ENCODE results near the gene TLR10.
A peak's percentile ranks its signal among the peaks of the same experiment; 100 is the strongest.

The TLR10 gene

DNA sequence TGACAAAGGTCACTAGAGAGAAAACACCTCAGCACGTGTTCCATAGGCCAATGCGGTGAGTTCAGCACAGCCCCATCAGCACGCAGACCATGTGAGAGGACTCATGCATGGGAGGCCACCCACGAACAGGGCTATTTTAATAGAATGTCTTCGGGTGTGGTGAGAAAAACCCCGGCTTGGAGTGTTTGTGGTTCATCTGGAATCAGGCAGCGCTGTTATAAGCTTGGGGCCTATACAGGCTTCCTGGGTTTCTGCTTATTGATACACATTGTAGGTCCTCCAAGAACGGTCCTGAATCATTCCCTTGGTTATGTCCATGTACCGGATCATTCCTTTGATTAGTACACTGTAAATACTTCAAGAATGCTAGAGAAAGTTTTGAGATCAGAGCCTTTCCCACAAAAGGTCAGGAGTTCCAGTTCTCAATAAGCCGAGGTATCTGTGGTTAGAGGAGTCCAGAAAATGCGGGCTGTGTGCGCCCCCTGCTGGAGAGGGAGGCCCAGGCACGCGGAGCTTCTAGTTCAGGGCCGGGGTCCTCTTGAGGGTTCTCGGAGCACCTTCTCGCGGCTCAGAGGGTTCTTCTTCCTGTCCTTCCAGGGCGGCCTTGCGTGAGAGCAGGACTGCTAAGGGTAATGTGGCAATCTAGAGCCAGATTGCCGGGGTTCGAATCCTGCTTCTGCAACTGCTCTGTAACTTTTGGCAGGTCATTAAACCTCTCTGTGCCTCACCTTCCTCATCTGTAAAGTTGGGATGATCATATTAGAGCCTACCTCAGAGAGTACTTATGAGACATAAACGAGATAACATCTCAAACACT lies 51.8 kb downstream of the TLR10 start:
- peak; percentile 70 for DNase-seq (ENCODE audit: low read depth)

- DNase-seq (ENCODE audit: low read depth), result no peak
These were observed 52.3 kb downstream of the TLR10 start for GRCh38 chr4:38730493-38730829.

GRCh38 chr4:38728631-38729141 lies 54.1 kb downstream of the TLR10 start:
- no peak for DNase-seq (ENCODE audit: low read depth)

DNA sequence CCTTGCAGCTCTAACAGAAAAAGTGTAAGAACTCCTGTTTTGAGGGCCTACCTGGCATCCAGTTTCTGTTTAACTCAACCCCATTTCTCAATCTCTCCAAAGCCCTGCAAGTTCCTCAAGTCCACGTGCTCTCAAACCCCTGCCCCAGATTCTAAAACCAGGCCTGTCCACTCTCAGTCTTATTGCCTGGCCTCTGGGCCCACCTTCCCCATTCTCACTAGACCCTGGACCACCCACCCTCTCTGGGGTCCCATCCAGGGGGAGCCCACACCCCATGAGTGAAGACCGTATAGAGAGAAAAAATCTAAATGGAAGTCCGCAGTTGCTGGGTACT lies 58.3 kb downstream of the TLR10 start:
- no peak for DNase-seq (ENCODE audit: low read depth)

DNA sequence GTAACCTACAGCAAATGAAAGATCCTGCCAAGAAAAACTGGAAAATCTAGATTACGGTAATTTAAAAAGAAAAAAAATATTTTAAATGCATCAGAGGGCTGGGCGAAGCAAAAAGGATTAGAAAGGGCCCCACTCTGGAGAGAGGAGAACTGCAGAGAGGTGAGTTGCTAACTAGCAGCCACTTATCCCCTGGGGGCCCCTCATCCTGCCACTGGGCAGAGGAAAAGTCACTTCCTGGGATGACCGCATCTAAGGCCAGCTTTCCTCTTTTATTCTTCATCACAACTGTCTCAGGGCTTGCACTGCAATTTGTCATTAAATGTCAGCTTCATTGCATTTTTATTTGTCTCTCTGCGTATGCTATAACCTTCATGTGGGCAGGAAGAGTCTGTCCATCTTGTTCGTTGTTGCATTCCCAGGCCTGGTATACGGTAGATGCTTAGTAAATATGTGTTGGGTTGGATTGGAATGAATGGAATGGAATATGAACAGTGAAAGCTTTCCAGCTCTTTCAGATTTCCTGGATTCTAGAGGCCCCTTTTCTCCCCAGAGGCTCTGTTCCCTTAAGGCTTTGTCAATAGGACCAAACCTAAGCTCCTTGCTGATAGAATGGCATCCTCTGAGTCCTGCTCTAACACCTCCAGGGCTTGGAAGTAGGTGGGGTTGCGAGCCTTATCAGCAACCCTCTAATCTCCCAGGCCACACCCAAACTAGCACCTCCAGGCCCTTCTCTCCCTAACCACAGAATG lies 58.9 kb downstream of the TLR10 start:
- no peak for DNase-seq (ENCODE audit: low read depth)

GRCh38 chr4:38723114-38723513 lies 59.7 kb downstream of the TLR10 start:
- DNase-seq (ENCODE audit: low read depth), result no peak
